Gastrocnemius medialis (tissue), 4 donors: ENCODE data around the gene PPME1. TPM values are rescaled to one million over a fixed set of nuclear protein-coding genes. Genes with fewer than 3 reads are reported as not detected.
A peak's percentile ranks its signal among the peaks of the same experiment; 100 is the strongest.

Source experiments
- ATAC-seq, 2 donors: fragments of 150-250 bp; one replicate each; pipeline ENCODE4 v1.9.1; 2016
- DNase-seq, 2 donors: peaks; one replicate each; pipeline ENCODE4 v3.0.0-alpha.2; 2019
- H3K27ac ChIP-seq, 4 donors: fragments of 200-600 bp; sonication (generic); 1 replicate in 1 of 4; 2 replicates in 3 of 4; pipeline ENCODE4 v1.5.1; 2016 to 2018; ENCODE audit warnings: mild to moderate bottlenecking in 2 of 4, moderate library complexity in 1 of 4
- H3K27me3 ChIP-seq, 3 donors: fragments of 200-600 bp; sonication (generic) in 2 of 3; 1 replicate in 1 of 3; 2 replicates in 2 of 3; pipeline versions ENCODE4 v1.5.1 to v1.6.0; 2016 to 2019; ENCODE audit warnings: mild to moderate bottlenecking in 1 of 3, moderate library complexity in 1 of 3
- H3K36me3 ChIP-seq, 2 donors: fragments of 200-600 bp; sonication (generic) in 1 of 2; one replicate each; pipeline ENCODE4 v1.5.1; 2017 to 2018
- H3K4me1 ChIP-seq, 2 donors: fragments of 200-600 bp; sonication (generic) in 1 of 2; one replicate each; pipeline ENCODE4 v1.5.1; 2016 to 2017; ENCODE audit warnings: mild to moderate bottlenecking in 2 of 2
- H3K4me3 ChIP-seq, 4 donors: fragments of 200-600 bp; sonication (generic) in 3 of 4; 1 replicate in 1 of 4; 2 replicates in 3 of 4; pipeline ENCODE4 v1.5.1; 2016 to 2019; ENCODE audit warnings: mild to moderate bottlenecking in 2 of 4
- H3K9me3 ChIP-seq, 3 donors: fragments of 200-600 bp; sonication (generic) in 2 of 3; 1 replicate in 1 of 3; 2 replicates in 2 of 3; pipeline ENCODE4 v1.5.1; 2016 to 2019
- POLR2A ChIP-seq, 2 donors: fragments of 450-650 bp; IDR thresholded peaks; one replicate each; pipeline ENCODE4 v1.6.1; 2017; ENCODE audit warnings: antibody characterized with exemption in 2 of 2, mild to moderate bottlenecking in 2 of 2, moderate library complexity in 2 of 2
- in situ Hi-C, 4 donors: fragments of 200-750 bp; cut with MboI; loops; one replicate each; pipeline versions ENCODE4 v1.15.0 to v1.8.0; 2017; ENCODE audit warnings: low sequenced_read_pairs in 4 of 4
- intact Hi-C: fragments of 100-400 bp; cut with DNase I; formaldehyde crosslinking; loops from one replicate; pipeline ENCODE4 v1.15.1; 2023; ENCODE audit warnings: low total_unique reads
- total RNA-seq, 4 donors: library from RNA; depleted of rRNA; stranded (reverse); fragments of >200 nt; gene quantifications; one replicate each; pipeline versions ENCODE4 v1.1.0 to v1.2.3, GENCODE V29; 2016
- TF ChIP-seq, protein P1 (sequence below), 5 experiments: fragments of 450-650 bp in 3 of 5; fragments of 200-600 bp in 2 of 5; sonication (generic) in 2 of 5; IDR thresholded peaks in 4 of 5; conservative IDR thresholded peaks in 1 of 5; 1 replicate in 4 of 5; 2 replicates in 1 of 5; pipeline ENCODE4 v1.5.1; 2016 to 2019; ENCODE audit warnings: antibody characterized with exemption in 5 of 5, mild to moderate bottlenecking in 3 of 5, moderate library complexity in 3 of 5

The PPME1 gene
- total RNA-seq, 4 donors from 2014 or later = 31.5 to 51.7 (median 43.2) TPM

DNA sequence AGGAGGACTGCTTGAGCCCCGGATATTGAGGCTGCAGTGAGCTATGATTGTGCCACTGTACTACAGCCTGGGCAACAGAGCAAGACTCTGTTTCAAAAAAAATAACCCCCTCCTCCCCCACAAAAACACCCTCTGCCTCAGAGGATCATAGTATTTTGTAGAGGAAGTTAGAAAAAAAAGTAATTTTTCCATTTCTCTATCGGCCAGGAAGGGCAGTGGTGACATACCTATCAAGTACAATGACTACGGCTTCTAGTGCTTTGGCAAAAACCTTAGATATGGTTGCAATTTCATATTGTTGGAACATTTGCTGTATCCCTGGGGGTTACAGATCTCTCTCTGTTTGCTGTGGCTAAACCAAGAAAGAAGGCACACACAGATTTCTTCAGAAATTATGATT is 29.2 kb upstream of the PPME1 start:
- peaks cover 31 to 43% of the 10 kb centered on the region in 2 donors for H3K4me1 ChIP-seq
- no peak overlapping the region for H3K4me3 ChIP-seq
- in situ Hi-C loops = no loop called here
- TF ChIP-seq, protein P1, sequence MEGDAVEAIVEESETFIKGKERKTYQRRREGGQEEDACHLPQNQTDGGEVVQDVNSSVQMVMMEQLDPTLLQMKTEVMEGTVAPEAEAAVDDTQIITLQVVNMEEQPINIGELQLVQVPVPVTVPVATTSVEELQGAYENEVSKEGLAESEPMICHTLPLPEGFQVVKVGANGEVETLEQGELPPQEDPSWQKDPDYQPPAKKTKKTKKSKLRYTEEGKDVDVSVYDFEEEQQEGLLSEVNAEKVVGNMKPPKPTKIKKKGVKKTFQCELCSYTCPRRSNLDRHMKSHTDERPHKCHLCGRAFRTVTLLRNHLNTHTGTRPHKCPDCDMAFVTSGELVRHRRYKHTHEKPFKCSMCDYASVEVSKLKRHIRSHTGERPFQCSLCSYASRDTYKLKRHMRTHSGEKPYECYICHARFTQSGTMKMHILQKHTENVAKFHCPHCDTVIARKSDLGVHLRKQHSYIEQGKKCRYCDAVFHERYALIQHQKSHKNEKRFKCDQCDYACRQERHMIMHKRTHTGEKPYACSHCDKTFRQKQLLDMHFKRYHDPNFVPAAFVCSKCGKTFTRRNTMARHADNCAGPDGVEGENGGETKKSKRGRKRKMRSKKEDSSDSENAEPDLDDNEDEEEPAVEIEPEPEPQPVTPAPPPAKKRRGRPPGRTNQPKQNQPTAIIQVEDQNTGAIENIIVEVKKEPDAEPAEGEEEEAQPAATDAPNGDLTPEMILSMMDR (IDR thresholded peaks at IDR 0.05 in 4 of 5, conservative IDR thresholded peaks at IDR 0.05 in 1 of 5) = no peak
- intact Hi-C loops = no loop called here
- ATAC-seq (no peak), DNase-seq (no peak)
- H3K27ac ChIP-seq = peak overlapping the region in 2 of 4 donors; percentile 6 to 14
- no peaks in the 10 kb centered on the region for H3K27me3 ChIP-seq
- H3K36me3 ChIP-seq = no peaks in the 10 kb centered on the region
- H3K9me3 ChIP-seq = no peaks in the 10 kb centered on the region

DNA sequence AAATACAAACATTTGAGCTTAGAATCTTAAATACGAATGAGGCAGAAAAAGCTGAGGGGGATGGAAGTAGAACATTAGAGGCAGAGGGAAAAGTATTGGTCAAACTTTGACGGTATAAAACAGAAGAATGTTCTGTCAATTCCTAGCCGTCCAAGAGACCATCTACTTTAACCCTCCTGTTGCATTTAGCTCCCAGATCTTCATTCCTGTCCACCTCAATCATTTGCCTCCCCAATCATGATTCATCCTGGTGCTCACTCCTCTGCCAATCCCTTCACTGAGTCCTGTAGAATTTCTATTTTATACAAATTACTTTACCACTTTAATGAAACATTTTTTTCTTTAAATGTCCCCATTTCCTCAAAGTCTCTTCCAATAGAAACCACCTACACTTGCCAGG is 28.5 kb upstream of the PPME1 start:
- DNase-seq = no peak
- TF ChIP-seq, protein P1 (IDR thresholded peaks at IDR 0.05 in 4 of 5, conservative IDR thresholded peaks at IDR 0.05 in 1 of 5) = no peak
- TF ChIP-seq POLR2A (IDR thresholded peaks at IDR 0.05) = no peak
- in situ Hi-C loops (no loop called here), intact Hi-C loops (no loop called here)
- Histone ChIP-seq H3K27ac (no peak overlapping the region), H3K9me3 (no peaks in the 10 kb centered on the region), H3K4me1 (peaks cover 29 to 43% of the 10 kb centered on the region in 2 donors), H3K4me3 (no peak overlapping the region), H3K36me3 (no peaks in the 10 kb centered on the region), H3K27me3 (no peaks in the 10 kb centered on the region)
- no peak for ATAC-seq

DNA sequence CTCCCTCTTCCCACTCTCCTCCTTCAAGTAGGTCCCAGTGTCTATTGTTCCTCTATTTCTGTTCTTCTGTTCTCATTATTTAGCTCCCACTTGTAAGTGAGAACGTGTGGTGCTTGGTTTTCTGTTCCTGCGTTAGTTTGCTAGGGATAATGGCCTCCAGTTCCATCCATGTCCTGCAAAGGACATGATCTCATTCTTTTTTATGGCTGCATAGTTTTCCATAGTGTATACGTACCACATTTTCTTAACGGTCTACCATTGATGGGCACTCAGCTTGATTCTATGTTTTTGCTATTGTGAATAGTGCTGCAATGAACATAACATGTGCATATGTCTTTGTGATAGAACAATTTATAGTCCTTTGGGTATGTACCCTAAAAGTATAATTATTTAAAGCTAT is 26.5 kb upstream of the PPME1 start:
- no peaks in the 10 kb centered on the region for H3K36me3 ChIP-seq
- TF ChIP-seq POLR2A (IDR thresholded peaks at IDR 0.05) = no peak
- TF ChIP-seq, protein P1 (IDR thresholded peaks at IDR 0.05 in 4 of 5, conservative IDR thresholded peaks at IDR 0.05 in 1 of 5) = no peak
- DNase-seq (no peak), ATAC-seq (no peak)
- H3K4me3 ChIP-seq = no peak overlapping the region
- no peaks in the 10 kb centered on the region for H3K27me3 ChIP-seq
- in situ Hi-C loops = no loop called here
- no peaks in the 10 kb centered on the region for H3K9me3 ChIP-seq
- H3K27ac ChIP-seq = no peak overlapping the region
- intact Hi-C loops = no loop called here
- H3K4me1 ChIP-seq = peaks cover 10 to 33% of the 10 kb centered on the region in 2 donors

DNA sequence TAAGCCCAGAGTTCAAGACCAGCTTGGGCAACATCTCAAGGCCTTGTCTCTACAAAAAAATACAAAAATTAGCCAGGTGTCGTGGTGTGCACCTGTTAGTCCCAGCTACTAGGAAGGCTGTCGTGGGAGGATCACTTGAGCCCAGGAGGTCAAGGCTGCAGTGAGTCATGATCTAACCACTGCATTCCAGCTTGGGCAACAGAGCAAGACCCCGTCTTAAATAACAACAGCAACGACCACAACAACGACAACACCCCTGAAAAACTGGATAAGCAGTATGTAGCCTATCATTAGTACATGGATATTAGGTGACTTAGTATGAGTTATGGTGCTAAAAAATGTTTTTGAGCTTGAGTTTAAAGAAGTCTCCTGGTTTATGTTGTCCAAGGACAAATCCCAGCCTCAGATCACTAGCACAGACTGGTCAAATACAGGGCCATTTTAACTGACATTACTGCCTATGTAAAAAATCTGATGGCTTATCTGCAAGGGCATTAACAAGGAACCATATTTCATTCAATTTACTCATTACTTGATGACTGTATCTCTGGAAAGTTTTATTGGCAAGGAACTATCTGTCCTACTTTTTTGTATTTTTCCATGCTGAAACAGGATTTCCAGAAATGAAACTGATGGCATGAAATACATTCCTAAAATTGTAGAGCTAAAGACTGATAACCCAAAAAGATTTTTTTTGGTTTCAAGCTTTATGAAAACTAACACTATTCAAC is 23.7 kb upstream of the PPME1 start:
- TF ChIP-seq, protein P1 (IDR thresholded peaks at IDR 0.05 in 4 of 5, conservative IDR thresholded peaks at IDR 0.05 in 1 of 5) = no peak
- TF ChIP-seq POLR2A (IDR thresholded peaks at IDR 0.05) = no peak
- intact Hi-C loops = no loop called here
- no peaks in the 10 kb centered on the region for H3K36me3 ChIP-seq
- in situ Hi-C loops = no loop called here
- H3K4me1 ChIP-seq = peaks cover 0 to 10% of the 10 kb centered on the region in 2 donors
- H3K9me3 ChIP-seq = no peaks in the 10 kb centered on the region
- no peak for DNase-seq
- H3K27me3 ChIP-seq = no peaks in the 10 kb centered on the region
- no peak overlapping the region for H3K4me3 ChIP-seq
- peak overlapping the region in 1 of 4 donors; percentile 15 for H3K27ac ChIP-seq
- no peak for ATAC-seq

DNA sequence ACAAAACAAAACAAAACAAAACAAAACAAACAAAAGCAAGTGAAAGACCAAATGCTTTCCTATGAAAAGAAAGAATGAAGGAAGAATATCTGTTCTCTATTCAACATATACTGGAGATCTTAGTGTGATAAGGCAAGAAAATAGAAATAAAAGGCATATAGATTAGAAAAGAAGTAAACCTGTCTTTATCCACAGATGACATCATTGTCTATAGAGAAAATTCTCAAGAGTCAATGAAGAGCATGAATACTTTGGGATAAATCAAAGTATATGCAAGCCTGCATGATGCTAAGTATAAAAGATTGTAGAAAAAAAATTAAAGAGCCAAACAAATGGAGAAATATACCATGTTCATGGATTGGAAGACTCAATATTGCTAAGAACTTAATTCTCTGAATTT is 17.9 kb upstream of the PPME1 start:
- TF ChIP-seq POLR2A (IDR thresholded peaks at IDR 0.05) = no peak
- TF ChIP-seq, protein P1 (IDR thresholded peaks at IDR 0.05 in 4 of 5, conservative IDR thresholded peaks at IDR 0.05 in 1 of 5) = no peak
- H3K9me3 ChIP-seq = no peaks in the 10 kb centered on the region
- peaks cover 0 to 19% of the 10 kb centered on the region in 2 donors for H3K4me1 ChIP-seq
- no peaks in the 10 kb centered on the region for H3K36me3 ChIP-seq
- DNase-seq (no peak), ATAC-seq (no peak)
- H3K27me3 ChIP-seq = no peaks in the 10 kb centered on the region
- in situ Hi-C loops = no loop called here
- no peak overlapping the region for H3K4me3 ChIP-seq
- no peak overlapping the region for H3K27ac ChIP-seq
- intact Hi-C loops = no loop called here
